ENCODE results near the gene CROCC.

Gene CROCC

DNA sequence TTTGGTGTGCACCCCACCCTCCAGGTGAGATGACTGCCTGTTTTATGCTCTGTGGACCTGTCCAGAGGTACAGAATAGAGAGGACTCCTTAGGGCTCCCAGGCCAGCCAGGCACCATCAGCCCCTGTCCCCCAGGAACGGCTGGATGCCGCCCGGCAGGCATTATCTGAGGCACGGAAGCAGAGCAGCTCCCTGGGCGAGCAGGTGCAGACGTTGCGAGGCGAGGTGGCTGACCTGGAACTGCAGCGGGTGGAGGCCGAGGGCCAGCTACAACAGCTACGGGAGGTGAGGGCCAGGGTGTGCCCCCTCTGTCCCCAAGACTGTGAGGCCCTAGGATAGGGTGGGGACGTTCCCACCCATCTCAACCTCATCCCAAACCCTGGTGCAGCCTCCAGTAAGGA lies 47.9 kb downstream of the CROCC start:
- no peak for DNase-seq

DNA sequence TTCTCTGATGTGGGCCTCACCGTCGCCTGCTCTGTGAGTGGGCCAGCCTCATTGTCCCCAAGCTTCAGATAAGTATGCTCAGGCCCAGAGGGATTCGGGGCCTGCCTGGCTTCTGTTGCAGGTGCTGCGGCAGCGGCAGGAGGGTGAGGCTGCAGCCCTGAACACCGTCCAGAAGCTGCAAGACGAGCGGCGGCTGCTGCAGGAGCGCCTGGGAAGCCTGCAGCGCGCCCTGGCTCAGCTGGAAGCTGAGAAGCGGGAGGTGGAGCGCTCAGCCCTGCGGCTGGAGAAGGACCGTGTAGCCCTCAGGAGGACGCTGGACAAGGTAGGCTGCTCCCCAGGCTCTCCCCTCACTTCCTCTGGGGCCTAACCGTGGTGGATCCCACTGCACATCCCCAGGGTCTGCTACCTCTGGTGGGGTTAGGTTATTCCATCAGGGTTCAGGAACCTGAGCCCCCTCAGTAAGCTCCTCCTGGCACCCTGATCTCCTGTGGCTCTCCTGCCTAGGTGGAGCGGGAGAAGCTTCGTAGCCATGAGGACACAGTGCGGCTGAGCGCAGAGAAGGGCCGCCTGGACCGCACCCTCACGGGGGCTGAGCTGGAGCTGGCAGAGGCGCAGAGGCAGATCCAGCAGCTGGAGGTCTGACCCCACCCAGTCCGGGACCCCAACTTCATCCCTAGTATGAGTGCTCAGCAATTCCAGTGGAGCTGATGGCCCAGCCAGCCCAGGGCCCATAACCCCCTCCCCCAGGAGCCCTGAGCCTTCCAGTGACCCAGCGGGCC lies 48.6 kb downstream of the CROCC start:
- DNase-seq = no peak

DNA sequence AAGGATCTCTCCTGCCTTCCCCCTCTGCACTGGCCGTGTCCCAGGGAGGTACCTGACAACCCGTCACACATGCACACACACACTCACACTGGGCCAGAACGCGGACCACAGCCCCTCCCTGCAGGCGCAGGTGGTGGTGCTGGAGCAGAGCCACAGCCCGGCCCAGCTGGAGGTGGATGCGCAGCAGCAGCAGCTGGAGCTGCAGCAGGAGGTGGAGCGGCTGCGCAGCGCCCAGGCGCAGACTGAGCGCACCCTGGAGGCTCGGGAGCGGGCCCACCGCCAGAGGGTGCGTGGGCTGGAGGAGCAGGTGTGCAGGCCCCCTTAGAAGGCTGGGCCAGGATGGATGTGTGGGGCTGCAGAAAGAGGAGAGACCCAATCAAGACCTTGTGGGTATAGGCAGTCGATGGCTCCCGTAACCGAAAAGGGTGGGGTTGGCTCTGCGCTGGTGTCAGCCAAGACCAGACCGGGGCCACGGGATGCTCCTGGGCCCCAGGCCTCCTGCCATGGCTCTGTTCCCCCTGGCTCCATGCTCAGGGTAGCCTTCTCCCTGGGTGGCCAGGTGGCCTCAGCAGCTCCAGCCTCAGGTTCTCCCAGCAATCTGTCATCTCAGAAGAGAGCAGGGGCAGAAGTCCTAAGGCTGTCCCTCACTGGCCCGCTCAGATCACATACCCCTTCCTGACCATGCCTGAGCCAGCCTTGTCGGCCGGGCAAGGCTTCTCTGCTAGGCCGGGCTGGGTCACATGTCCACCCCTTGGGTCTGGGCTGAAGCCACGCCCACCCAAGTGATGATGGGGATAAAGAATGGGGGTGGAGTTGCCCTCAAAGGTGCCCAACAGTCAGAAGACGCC lies 49.8 kb downstream of the CROCC start:
- DNase-seq = no peak

DNA sequence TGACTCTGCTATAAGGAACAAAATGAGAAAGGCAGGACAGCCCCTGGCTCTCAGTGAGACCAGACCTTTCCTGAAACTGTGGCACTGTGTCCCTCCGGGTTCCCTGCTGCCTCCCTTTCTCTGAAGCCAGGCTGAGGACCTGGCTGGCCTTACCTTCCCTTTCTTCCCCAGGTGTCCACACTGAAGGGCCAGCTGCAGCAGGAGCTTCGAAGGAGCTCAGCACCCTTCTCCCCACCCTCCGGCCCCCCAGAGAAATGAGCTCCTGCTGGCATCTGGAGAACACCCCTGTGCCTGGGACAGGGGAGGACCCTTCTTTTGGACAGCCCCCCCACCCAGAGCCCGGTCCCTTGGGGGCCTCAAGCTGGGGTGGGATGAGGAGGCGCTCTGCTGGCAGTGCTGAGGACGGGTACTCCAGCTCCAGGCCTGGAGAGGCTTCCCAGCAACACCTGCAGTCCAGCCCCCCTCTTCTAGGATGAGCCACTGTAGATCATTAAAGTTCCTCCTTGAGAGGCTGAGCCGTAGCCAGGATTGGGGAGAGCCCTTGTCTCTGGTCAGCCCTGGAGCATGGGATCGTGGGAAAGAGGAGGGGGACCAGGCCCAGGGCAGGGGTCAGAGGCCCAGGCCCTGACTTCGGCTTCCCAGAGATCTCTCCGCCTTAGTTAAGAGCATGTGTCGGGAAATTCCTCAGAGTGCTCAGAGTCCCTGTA lies 50.6 kb downstream of the CROCC start:
- DNase-seq = no peak

DNA sequence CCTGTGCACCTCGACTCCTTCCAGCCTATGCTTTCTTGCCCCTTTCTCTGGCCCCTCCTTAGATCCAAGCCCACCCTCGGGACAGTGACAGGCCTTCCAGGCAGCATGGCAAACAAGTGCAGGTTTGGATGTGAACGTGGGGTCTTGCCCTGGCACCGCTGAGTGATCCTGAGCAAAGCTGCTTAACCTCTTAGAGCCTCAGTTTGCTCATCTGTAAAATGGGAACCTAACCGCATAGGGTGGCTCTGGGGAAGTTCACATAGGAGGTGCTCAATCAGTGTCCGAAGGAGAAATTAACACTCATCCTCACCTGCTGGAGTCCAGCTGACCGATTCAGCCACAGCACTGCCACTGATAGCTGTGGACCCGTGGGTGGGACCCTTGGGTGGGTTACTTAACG lies 51.5 kb downstream of the CROCC start:
- DNase-seq = no peak

DNA sequence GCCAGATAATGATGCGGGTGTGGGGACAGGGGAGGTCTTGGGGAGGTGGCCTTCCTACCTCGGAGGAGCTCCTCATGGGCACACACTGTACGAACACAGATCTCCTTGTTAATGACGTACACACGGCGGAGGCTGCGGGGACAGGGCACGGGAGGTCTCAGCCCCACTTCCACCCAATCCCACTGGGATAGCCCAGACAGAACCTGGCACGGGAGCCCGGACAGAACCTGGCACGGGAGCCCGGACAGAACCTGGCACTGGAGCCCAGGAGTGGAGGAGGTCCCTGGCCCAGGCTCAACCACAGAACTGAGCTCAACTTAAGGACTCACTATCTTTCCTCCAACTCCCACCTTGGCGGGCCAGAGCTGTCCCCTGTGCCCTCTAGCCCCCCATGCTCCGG lies 53.5 kb downstream of the CROCC start:
- DNase-seq = no peak

DNA sequence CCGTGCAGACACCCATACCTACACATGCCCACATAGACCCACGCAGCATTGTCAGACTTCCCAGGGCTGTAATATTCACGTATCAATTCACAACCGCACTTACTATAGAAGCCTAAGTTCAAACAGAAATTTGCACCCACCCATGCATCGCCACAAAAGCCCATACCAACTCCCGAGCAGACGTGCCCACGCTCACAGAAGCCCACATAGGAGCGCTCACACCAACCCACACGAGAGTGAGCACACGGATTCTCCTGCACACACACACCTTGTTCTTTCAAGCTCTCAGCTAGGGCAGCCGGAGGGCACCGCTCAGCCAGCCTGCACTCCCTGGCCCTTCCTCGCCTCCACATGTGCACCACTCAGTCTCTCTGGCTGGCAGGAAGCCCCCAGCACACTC lies 54.1 kb downstream of the CROCC start:
- DNase-seq = no peak

DNA sequence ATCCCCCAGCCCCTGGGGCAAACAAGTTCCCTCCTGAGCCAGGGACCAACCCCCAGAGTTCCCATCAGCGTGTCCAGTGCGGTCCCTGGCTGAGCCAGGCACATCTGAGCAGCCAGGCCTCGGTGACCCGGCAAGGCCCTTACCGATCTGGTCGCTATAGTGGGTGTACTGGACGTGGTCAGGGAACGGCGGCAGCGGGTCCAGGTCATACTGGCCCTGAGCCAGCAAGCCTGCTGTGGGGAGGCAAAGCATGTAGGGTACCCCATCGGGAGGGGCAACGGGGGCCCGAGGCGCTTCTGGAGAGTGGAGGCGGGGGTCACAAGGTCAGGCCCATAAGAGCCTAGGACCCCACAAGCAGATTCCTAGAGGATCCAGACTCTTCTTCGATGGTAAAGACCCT lies 55.2 kb downstream of the CROCC start:
- no peak for DNase-seq

DNA sequence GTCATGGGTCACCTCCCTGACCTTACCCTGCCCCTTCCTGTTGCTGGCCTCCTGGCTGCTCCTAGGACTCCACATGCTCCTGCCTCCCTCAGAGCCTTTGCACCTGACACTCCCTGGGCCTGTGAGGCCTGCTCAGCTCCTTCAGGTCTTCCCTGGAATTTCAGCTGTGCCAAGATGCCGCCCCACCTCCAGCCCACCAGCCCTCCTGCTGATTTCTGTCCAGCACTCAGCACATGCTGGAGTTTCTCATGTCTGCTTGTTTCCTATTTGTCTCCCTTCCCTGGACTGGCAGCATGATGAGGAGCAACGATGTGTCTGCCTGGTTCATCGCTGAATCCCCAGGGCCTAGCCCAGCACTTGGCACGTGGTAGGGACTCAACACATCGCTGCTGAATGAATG lies 55.6 kb downstream of the CROCC start:
- no peak for DNase-seq

DNA sequence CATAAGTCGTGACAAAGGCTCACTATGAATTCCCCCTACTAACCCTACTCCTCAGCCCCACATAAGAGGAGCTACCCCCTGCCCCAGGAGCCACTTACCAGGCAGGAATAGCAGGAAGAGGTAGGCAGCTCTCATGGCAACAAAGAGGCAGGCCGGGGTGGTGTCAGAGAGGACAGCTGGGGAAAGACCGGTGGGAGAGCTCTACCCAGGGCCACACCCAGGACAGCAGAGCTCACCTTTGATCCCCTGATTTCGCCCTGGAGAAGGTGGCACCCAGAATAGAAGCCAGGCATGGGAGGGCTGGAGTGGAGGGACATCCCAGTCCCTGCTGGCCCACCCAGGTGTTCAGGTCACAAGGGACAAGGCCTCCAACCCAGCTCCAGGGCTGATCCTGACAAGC lies 56.4 kb downstream of the CROCC start:
- no peak for DNase-seq

DNA sequence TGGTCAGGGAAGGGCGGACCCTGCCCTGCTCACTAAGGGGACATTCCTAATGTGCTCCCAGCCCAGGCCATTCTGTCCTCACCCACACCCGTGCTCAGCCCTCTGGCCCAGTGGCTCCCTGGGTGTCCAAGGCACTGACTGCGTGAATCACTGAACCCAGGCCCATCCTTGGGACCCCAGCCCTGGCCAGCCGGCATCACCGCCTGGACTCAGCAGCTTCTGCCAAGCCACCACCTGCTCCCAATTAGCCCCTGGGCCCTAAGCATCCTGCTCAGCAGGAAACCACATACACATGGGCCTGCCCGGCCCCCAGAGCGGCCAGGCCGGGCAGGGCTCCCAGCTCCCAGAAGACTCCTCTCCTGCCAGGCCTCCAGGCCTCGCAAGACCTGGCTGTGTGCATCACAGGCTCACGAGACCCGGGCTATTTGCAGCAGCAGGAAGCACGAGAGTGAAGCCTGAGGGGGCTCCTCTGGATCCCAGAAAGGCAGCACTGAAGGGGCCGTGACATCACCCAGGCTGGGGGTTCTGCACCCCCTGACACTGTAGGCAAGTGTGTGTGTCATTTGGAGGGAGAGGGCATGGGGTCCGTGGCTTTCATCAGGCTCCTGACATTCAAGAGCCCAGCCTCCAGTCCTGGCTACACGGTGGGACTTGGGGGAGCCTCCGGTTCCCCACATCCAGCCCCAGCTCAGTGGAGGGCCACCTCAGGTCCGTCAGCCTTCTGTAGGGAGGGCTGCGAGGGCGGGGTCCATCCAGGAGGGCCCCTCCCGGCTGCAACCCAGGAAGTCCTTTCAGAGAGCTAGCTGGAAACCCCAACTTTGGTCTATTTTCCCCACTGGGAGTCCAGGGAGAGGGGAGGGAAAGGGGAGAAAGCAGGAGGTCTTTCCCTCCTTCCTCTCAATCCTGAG lies 57.1 kb downstream of the CROCC start:
- peak; percentile 89 for DNase-seq

DNA sequence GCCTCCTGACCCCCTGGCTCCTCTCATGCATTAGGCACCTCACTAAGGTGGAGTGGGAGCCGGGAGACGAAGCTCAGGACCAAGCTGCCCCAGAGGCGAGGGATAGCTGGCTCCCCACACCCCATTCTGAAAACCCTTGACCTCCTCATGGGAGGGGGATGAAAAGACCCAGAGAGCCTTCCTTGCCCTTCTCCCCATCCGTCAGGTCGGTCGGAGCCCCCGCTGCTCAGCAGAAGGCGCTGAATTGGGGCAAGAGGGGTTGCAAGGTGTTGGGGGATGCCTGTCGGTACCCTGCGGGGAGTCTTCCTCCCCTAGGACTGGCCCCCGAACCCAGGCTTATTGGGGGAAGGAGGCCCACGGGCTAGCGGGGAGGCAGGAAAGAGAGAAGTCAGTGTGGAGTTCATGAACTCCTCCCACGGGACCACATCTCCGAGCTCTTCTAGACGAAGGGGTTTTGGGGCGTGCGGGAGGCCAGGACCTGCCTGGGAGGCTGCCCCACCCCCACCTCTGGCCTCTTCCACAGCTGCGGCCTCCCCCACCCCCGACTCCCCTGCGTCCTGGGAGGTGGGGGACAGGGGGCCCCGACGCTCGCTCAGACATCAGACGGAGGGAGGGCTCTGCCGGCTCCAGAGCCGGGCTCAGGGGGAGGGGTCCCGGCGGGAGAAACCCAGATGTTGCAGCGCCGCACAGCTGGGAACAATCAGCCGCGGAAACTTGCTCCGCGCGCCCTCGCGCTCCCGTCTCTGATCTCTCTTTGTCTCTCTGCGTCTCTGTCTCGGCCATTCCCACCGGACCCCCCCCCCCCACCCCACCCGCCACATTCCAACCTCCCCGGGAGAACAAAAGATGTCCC lies 58.0 kb downstream of the CROCC start:
- DNase-seq = peak; percentile 61

DNA sequence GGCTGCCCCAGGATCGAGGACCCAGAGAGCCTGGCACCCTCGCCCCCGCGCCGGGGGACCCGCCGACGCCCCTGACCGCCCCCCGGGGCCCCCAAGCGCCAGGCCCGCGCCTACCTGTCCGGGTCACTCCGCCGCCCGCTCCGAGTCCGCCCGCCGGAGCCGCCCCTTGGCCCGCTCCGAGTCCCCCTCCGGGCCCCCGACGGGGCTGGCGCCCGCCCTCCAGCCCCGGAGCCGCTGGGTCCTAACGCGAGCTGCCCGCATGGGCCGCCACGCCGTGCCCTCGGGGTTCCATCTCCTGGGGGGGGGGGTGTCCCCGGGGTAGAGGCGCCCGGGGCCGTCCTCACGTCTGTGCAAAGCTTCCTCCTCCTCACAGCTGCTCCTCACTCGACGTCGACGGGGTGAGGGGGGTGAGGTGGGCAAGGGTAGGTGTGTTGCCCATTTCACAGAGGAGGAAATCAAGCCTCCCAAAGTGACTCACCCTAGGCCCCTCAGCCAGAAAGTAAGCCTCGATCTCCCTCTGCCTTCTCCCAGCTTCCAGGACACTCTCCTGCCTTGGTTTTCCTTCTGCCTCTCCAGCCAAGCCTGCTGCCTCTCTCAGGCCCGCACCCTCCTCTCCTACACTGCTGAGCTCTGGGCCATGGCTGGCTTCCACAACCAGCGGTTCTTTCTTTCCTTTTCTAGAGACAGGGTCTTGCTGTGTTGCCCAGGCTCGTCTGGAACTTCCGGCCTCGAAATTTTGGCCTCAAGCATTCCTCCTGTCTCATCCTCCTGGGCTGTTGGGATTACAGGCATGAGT lies 58.9 kb downstream of the CROCC start, which contains the start of gene MFAP2:
TSS of gene MFAP2 (minus strand) at position 148 of the 796 bp plus-strand sequence. CDS start 2,347 bp downstream, outside the sequence.
- peak; percentile 54 for DNase-seq

DNA sequence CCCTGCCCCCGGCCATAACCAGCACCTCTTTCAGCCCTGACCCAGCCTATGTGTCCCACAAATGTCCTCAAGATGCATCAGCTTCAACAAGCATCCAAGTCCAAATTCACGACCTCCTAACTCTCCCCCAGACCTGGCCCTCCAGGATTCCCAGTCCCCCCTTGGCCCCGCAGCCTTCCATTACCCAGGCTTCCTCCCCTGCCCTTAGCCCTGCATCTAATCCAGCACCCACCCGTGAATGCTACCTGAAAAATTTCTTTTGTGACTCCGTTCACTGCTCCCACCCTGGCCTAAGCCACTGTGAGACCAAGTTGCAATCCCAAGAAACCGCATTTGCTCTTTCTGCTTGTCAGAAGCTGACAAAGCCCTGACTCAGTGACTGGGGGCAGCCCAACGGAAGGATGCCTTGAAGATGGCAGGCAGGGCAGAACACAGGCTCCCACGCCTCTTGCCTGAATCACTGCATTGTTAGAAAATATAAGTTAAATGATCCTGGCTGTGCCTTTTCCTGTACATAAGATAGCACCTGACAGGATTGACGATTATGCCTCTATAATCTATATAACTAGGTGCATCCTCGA lies 59.6 kb downstream of the CROCC start:
- DNase-seq = peak; percentile 95

DNA sequence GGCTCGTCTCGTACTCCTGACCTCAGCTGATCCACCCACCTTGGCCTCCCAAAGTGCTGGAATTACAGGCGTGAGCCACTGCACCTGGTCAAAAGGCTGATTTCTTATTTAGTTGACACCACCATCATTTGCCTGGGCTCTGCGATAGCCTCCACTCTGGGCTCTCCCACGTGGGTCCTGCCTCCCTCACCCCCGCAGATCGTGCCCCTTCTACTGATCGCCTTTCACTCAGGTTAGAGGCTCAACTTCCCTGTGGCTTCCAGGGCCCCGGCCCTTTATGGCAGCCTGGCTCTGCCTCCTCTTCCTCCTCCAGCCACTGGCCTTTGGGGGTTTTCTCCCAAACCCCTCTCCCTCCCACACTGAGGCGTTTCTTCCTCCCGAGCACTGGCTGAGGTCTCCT lies 61.2 kb downstream of the CROCC start:
- no peak for DNase-seq

DNA sequence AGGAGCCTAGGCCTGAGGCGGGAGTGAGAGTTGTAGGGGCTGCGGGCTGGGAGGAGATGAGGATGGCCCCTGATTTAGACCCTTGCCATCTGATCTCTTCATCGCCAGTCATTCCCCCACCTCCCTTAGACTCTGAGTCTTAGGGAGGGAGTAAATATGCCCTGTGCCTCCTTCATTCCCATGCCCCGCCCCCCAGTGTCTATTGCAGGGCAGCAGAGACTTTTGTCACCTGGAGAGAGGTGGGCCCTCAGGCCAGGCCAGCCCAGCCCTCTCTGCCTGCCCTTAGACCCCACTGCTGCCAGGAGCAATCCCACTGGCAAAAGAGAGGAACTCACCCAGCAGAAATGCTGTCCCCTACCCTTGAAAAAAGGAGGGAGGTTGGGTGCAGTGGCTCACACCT lies 61.9 kb downstream of the CROCC start:
- DNase-seq = no peak

DNA sequence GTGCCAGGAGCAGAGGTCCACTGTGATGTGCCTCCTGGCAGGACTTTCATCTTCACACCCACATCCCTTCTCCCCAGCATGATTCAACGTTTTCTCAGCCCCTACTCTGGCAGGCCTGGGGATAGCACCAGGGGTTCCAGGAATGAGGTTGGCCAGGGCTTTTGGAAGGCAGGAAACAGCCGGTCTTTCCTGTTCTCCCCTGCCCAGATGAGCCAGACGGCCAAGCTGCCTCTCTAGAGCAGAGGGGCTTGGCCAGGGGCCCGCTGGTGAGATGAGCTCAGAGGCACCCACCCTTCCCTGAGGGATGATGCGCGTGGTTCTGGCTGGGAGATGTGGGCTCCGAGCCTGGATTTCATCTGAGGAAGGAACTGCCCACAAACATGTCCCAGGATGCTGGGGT lies 63.0 kb downstream of the CROCC start:
- DNase-seq = peak; percentile 92

DNA sequence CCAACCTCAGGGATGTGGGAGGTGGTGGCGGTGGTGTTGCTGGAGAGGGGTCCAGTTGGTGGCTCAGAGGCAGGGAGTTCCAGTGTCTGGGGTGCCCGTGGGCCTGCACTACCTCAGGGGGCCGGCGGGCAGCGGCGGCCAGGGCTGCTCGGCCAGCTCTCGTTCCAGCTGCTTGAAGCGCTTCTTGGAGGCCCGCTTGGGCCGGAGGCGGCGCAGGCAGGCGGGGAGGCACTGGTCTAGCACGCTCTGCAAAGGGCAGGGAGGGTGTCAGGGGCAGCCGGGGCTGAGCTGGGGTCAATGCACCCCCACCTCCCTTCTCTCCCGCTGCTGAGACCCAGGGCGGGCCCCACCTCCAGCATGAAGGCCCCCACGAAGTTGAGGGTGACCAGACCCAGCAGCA lies 64.4 kb downstream of the CROCC start:
- no peak for DNase-seq

DNA sequence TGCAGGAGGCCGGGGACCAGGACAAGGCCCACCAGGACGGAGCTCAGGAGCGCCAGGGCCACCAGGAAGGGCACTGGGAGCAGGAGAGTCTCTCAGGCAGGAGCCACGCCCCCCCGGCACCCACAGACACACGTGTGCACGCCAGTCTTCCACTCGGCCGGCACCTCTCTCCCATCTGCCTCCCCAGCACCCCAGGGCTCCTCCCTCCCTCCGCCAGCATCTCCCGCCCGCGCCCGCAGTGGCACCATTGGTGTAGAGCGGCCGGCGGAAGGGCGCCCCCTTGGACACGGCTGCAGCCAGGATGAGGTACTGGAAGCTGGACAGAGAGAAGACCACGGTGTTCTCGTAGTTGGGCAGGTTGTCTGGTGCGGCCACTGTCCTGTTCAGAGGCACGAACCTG lies 64.8 kb downstream of the CROCC start:
- DNase-seq = no peak

DNA sequence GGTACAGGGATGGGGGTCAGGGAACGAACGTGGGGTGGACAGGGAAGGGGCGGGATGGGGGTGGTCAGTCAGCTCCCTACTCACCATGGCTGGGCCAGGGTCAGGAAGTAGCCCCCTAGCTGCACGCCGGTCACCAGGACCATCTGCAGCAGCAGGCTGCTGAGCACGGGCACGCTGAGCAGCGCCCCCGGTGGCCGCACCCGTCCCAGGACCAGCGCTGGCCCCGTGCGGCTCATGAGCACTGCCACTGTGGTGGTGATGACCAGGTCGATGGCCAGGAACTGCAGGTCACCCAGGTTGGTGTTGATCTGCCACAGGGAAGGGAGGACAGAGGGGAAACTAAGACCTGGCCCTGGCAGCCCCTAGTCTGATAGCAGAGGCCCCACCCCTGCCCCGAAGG lies 65.2 kb downstream of the CROCC start:
- no peak for DNase-seq

All from fibroblast of skin of right biceps (primary cell).